GM12864 (cell line): ENCODE measurements around the gene EML2.
A peak's percentile ranks its signal among the peaks of the same experiment; 100 is the strongest.
"Not testable (repeated sequence)": the region's sequence is repeated elsewhere in the genome, so short reads cannot be mapped to it uniquely, and the experiment has no call there.

ENCODE experiments used
- DNase-seq: peaks from one replicate; pipeline ENCODE4 v3.0.0-alpha.2; 2011; ENCODE audit warnings: low read depth
- H3K4me3 ChIP-seq: 2 replicates; pipeline ENCODE4 v1.5.1; 2011; ENCODE audit warnings: mild to moderate bottlenecking, low read depth, low read length, control low read depth
- CTCF ChIP-seq: IDR thresholded peaks from 2 replicates; pipeline ENCODE4 v1.5.1; 2011; ENCODE audit warnings: low read depth, mild to moderate bottlenecking, moderate library complexity, low read length, control low read depth, inconsistent platforms; ENCODE audit errors: missing control alignments

The EML2 gene

GRCh38 chr19:45615795-45616703, 23.1 kb downstream of the EML2 start:
- no peak overlapping the region for H3K4me3 ChIP-seq
- no peak for TF ChIP-seq CTCF
- DNase-seq, result peak; percentile 77

- H3K4me3 ChIP-seq, DNase-seq: not testable (repeated sequence)
Measured at GRCh38 chr19:45615056-45615455, 24.1 kb downstream of the EML2 start.

GRCh38 chr19:45613926-45614725, 25.1 kb downstream of the EML2 start:
- H3K4me3 ChIP-seq, result no peak overlapping the region

GRCh38 chr19:45608948-45609347, 30.2 kb downstream of the EML2 start:
- no peak for DNase-seq
- TF ChIP-seq CTCF, result no peak
- no peak overlapping the region for H3K4me3 ChIP-seq

More at GRCh38 chr19:45613926-45614725, 25.1 kb downstream of the EML2 start:
- TF ChIP-seq CTCF, result no peak
- DNase-seq, result peak; percentile 62

GRCh38 chr19:45607071-45608029, 31.8 kb downstream of the EML2 start:
- DNase-seq, result no peak
- TF ChIP-seq CTCF, result peak; percentile 94
- no peak overlapping the region for H3K4me3 ChIP-seq

- no peak within 1 kb of the TSS for H3K4me3 ChIP-seq
- DNase-seq, result no peak
Measured at GRCh38 chr19:45601524-45602374, 37.4 kb downstream of the EML2 start, which contains the start of gene GPR4. Gene GPR4 (minus strand): TSS chr19:45602212. CDS start chr19:45591866, 10,346 bp downstream.

More at GRCh38 chr19:45601524-45602374, 37.4 kb downstream of the EML2 start, which contains the start of gene GPR4:
- no peak for TF ChIP-seq CTCF
